ENCODE results near the gene RPRD1B.

GRCh38 chr20:38013887-38014286 is 19.7 kb upstream of the RPRD1B start:
- no peak for TF ChIP-seq CTCF (IDR thresholded peaks at IDR 0.05; ENCODE audit: extremely low read depth in 1 of 2, insufficient read depth in 1 of 2, low read depth in 1 of 2, low read length in 2 of 2)
- TF ChIP-seq JUN (IDR thresholded peaks at IDR 0.05; ENCODE audit: borderline replicate concordance, insufficient read depth, insufficient read length, low read depth): no peak
- no peak for TF ChIP-seq MYC (IDR thresholded peaks at IDR 0.05; ENCODE audit: low read depth, low read length)
- no peak for TF ChIP-seq EZH2 (IDR thresholded peaks at IDR 0.05; ENCODE audit: borderline replicate concordance, low read depth, low read length, severe bottlenecking)
